Uterus (tissue), 4 donors: ENCODE results near the gene IFRD2. TPM values are rescaled to one million over a fixed set of nuclear protein-coding genes. Genes with fewer than 3 reads are reported as not detected.

ENCODE experiments used
- DNase-seq, 2 donors: peaks; one replicate each; pipeline ENCODE4 v3.0.0-alpha.2; 2019 to 2020
- H3K27ac ChIP-seq, 2 donors: fragments of 200-600 bp; sonication (generic); 1 replicate in 1 of 2; 2 replicates in 1 of 2; pipeline ENCODE4 v1.5.1; 2016 to 2018
- H3K27me3 ChIP-seq, 2 donors: fragments of 200-600 bp; sonication (generic); one replicate each; pipeline ENCODE4 v1.5.1; 2018 to 2019; ENCODE audit warnings: control low read depth in 1 of 2
- H3K36me3 ChIP-seq, 2 donors: fragments of 200-600 bp; sonication (generic); one replicate each; pipeline ENCODE4 v1.5.1; 2019; ENCODE audit warnings: control low read depth in 1 of 2
- H3K4me1 ChIP-seq, 2 donors: fragments of 200-600 bp; sonication (generic); one replicate each; pipeline ENCODE4 v1.5.1; 2018 to 2019; ENCODE audit warnings: control low read depth in 1 of 2
- H3K4me3 ChIP-seq, 2 donors: fragments of 200-600 bp; sonication (generic); 1 replicate in 1 of 2; 2 replicates in 1 of 2; pipeline ENCODE4 v1.5.1; 2018 to 2019; ENCODE audit warnings: mild to moderate bottlenecking in 1 of 2
- H3K9me3 ChIP-seq, 2 donors: fragments of 200-600 bp; sonication (generic); one replicate each; pipeline ENCODE4 v1.5.1; 2019; ENCODE audit warnings: control low read depth in 1 of 2
- CTCF ChIP-seq, 4 experiments: fragments of 200-600 bp in 2 of 4; fragments of 450-650 bp in 2 of 4; sonication (generic) in 2 of 4; IDR thresholded peaks; one replicate each; pipeline ENCODE4 v1.5.1; 2016 to 2019; ENCODE audit warnings: antibody characterized with exemption in 4 of 4, mild to moderate bottlenecking in 2 of 4, moderate library complexity in 1 of 4
- POLR2A ChIP-seq, 2 donors: fragments of 450-650 bp; IDR thresholded peaks; one replicate each; pipeline ENCODE4 v1.6.1; 2016; ENCODE audit warnings: antibody characterized with exemption in 2 of 2, mild to moderate bottlenecking in 1 of 2, moderate library complexity in 1 of 2
- intact Hi-C: fragments of 100-400 bp; cut with DNase I; formaldehyde crosslinking; loops from one replicate; pipeline ENCODE4 v1.15.1; 2023; ENCODE audit warnings: low total_unique reads
- total RNA-seq, 4 donors: library from RNA; depleted of rRNA in 3 of 4; stranded (reverse); fragments of >200 nt in 3 of 4; gene quantifications; one replicate each; pipeline versions ENCODE4 v1.1.0 to v1.2.4, GENCODE V29; 2014 to 2023
- donor health status: DM: yes; HTN: yes; CAD: no.

IFRD2 gene
- total RNA-seq, 4 donors from 2014 or later, result 14.1 to 81.5 (median 25.1) TPM

GRCh38 chr3:50243543-50243895, 48.7 kb downstream of the IFRD2 start:
- Histone ChIP-seq H3K36me3 (no peaks in the 10 kb centered on the region), H3K9me3 (no peaks in the 10 kb centered on the region), H3K27me3 (no peaks in the 10 kb centered on the region), H3K27ac (peak overlapping the region; percentile 67 to 99), H3K4me1 (peaks cover 6 to 65% of the 10 kb centered on the region in 2 donors), H3K4me3 (no peak overlapping the region)
- DNase-seq, result no peak
- TF ChIP-seq POLR2A (IDR thresholded peaks at IDR 0.05) (no peak), CTCF (IDR thresholded peaks at IDR 0.05) (no peak)
- intact Hi-C loops, result no loop called here

GRCh38 chr3:50242851-50243542, 49.2 kb downstream of the IFRD2 start:
- Histone ChIP-seq H3K4me1 (peaks cover 6 to 65% of the 10 kb centered on the region in 2 donors), H3K27me3 (no peaks in the 10 kb centered on the region), H3K9me3 (no peaks in the 10 kb centered on the region), H3K36me3 (no peaks in the 10 kb centered on the region), H3K27ac (peak overlapping the region; percentile 67 to 99), H3K4me3 (no peak overlapping the region)
- intact Hi-C loops, result no loop called here
- peak in 1 of 2 donors; percentile 58 for DNase-seq
- TF ChIP-seq POLR2A (IDR thresholded peaks at IDR 0.05) (no peak), CTCF (IDR thresholded peaks at IDR 0.05) (no peak)

- Histone ChIP-seq H3K4me3 (no peak overlapping the region), H3K36me3 (no peaks in the 10 kb centered on the region), H3K27ac (peak overlapping the region; percentile 67 to 99), H3K9me3 (no peaks in the 10 kb centered on the region), H3K4me1 (peaks cover 6 to 65% of the 10 kb centered on the region in 2 donors), H3K27me3 (no peaks in the 10 kb centered on the region)
- TF ChIP-seq POLR2A (IDR thresholded peaks at IDR 0.05) (no peak), CTCF (IDR thresholded peaks at IDR 0.05) (no peak)
- intact Hi-C loops, result no loop called here
- DNase-seq, result no peak
Observed at GRCh38 chr3:50242381-50242770, 49.9 kb downstream of the IFRD2 start.

GRCh38 chr3:50241713-50242380, 50.4 kb downstream of the IFRD2 start:
- intact Hi-C loops, result no loop called here
- H3K4me1 ChIP-seq, result peaks cover 6 to 64% of the 10 kb centered on the region in 2 donors
- TF ChIP-seq CTCF (IDR thresholded peaks at IDR 0.05), result no peak
- TF ChIP-seq POLR2A (IDR thresholded peaks at IDR 0.05), result no peak
- no peak for DNase-seq
- H3K27me3 ChIP-seq, result no peaks in the 10 kb centered on the region
- H3K9me3 ChIP-seq, result no peaks in the 10 kb centered on the region
- peak overlapping the region; percentile 67 to 99 for H3K27ac ChIP-seq
- H3K4me3 ChIP-seq, result no peak overlapping the region
- H3K36me3 ChIP-seq, result no peaks in the 10 kb centered on the region

GRCh38 chr3:50241163-50241562, 51.1 kb downstream of the IFRD2 start:
- intact Hi-C loops, result no loop called here
- no peaks in the 10 kb centered on the region for H3K9me3 ChIP-seq
- no peak for DNase-seq
- H3K27ac ChIP-seq, result peak overlapping the region; percentile 67 to 99
- no peak overlapping the region for H3K4me3 ChIP-seq
- peaks cover 6 to 57% of the 10 kb centered on the region in 2 donors for H3K4me1 ChIP-seq
- TF ChIP-seq POLR2A (IDR thresholded peaks at IDR 0.05) (no peak), CTCF (IDR thresholded peaks at IDR 0.05) (no peak)
- no peaks in the 10 kb centered on the region for H3K27me3 ChIP-seq
- no peaks in the 10 kb centered on the region for H3K36me3 ChIP-seq
